Left cardiac atrium (tissue), 4 donors: Measurements from ENCODE around the gene BRD7. TPM values are rescaled to one million over a fixed set of nuclear protein-coding genes. Genes with fewer than 3 reads are reported as not detected.

Experiments
- ATAC-seq, 2 donors: fragments of 200-7000 bp; cut with Tn5 transposase; one replicate each; pipeline ENCODE4 v1.9.1; 2020; ENCODE audit warnings: mild to moderate bottlenecking in 2 of 2, moderate library complexity in 2 of 2
- DNase-seq: peaks from one replicate; pipeline ENCODE4 v3.0.0-alpha.2; 2020
- intact Hi-C, 2 donors: fragments of 100-400 bp; cut with DNase I; formaldehyde crosslinking; loops; one replicate each; pipeline versions ENCODE4 v1.14.1 to v1.15.1; 2022 to 2023
- total RNA-seq, 2 donors: library from RNA; stranded (reverse); fragmentation: NEBNext Ultra II Directional; extraction: Animal tissue kit (Norgen Biotek cat#: 25700); gene quantifications; one replicate each; pipeline ENCODE4 v1.2.1, GENCODE V29; 2021
- donor health status: DM: no; HTN: yes; CAD: no.
- donor health status: DM: no; HTN: yes; CAD: no; lungs with severe emphysema.
- donor health status: DM: yes; HTN: yes; CAD: no.
- donor health status: Dilated cardiomyopathy.

Gene BRD7
- total RNA-seq, 2 donors from 2014 or later, result 41.7 to 43.4 TPM

DNA sequence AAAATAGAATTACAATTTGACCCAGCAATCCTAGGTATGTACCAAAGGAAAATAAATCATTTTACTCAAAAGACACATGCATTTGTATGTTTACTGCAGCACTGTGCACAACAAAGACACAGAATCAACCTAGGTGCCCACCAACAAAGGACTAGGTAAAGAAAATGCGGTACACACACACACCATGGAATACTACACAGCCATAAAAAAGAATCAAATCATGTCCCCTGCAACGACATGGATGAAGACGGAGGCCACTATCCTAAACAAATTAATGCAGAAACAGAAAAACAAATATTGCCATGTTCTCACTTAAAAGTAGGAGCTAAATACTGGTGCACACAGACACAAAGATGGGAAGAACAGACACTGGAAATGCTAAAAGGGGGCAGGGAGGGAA is 36.2 kb downstream of the BRD7 start:
- intact Hi-C loops, result no loop called here
- DNase-seq, result no peak
- ATAC-seq, result no peak

DNA sequence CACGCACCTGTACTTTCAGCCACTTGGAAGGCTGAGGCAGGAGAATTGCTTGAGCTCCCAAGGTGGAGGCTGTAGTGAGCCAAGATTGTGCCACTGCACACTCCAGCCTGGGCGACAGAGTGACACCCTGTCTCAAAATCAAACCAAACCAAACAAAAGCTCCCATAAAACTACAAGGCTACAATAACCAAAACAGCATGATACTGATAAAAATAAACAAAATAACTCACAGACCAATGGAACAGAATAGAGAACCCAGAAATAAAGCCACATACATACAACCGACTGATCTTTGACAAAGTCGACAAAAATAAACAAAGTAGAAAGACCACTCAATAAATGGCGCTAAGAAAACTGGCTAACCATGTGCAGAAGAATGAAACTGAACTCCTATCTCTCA is 37.2 kb downstream of the BRD7 start:
- ATAC-seq (no peak), DNase-seq (no peak)
- intact Hi-C loops, result no loop called here

DNA sequence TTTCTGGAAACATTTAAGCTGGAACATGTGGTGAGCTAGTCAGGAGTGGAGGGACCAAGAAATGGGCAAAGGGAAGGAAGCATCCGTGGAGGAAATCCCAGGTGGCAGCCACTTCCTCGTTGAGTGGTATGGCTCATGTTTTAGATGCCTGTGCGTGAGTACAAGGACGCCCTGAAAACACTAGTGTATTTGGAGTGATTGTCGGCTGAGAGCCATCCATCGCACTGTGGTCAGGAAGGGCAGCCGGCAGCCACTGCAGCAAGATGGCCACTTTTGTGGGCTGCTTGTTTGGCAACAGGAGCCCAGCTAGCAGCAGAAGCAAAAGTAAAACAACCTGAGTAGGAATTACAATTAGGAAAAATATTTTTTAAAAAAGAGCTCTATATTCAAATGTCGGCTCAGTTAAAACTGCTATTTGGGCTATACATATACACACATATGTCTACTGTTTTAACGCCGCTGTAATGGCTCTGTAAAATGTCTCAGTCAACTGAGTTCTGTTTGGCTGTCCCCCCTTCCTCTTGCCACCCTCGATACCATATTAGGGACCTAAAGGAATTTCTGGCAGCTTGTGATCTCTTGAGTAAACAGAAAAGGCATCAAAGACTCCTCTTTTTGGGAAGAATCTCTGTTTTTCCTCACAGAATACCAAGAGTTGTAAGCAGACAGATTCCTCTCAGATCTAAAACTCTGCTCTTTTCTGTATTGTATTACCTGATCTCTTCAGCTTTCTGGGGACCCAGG is 39.2 kb downstream of the BRD7 start:
- intact Hi-C loops, result no loop called here
- DNase-seq (no peak), ATAC-seq (peak in 1 of 2 donors; percentile 15)

DNA sequence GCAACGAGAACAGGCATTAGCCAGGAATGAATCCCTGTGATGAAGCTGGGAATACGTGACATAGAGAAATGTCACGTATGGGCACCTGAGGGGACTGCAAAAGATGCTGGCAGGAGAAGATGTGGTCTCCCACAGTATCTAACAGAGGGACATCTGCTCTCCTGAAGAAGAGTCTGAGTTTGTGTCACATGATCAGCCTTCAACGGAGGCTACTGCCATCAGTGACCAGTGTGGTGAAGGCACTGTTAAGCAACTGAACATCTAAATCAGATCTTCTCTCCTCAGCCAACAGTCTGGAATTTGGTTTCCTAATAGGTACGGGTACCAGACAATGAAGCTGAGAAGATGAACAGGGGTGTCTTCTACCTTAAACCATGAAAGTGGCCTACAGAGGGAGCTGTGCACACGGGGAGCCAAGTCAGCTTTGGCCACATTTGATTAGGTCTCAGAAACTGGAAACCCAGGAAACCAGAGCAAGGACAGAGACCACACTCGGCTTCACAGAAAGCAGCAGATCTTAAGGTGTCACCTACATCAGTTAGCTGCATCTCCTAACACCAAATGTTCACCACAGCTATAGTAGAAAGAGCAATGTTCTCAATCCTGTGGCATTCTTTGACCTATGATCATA is 41.8 kb downstream of the BRD7 start:
- intact Hi-C loops, result no loop called here
- peak; percentile 30 to 51 for ATAC-seq
- DNase-seq, result no peak

DNA sequence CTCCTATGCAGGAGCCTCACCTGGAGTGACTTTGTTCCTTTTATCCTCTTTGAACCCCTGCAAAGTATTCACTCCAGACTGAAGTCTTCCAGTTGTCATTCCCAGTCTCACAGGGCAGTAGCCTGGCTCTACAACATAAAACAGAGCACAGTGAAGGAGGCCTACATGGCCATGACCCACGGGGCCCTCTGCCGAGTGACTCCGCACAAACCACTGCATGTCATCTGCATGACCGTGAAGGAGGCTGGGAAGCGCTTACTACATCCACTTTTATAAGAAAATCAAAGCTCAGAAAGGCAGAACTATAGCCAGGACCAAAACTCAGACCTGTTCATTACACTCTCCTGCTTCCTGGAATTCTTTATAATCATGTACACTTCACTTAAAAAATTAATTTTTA is 42.5 kb downstream of the BRD7 start:
- DNase-seq (no peak), ATAC-seq (no peak)
- intact Hi-C loops, result no loop called here

DNA sequence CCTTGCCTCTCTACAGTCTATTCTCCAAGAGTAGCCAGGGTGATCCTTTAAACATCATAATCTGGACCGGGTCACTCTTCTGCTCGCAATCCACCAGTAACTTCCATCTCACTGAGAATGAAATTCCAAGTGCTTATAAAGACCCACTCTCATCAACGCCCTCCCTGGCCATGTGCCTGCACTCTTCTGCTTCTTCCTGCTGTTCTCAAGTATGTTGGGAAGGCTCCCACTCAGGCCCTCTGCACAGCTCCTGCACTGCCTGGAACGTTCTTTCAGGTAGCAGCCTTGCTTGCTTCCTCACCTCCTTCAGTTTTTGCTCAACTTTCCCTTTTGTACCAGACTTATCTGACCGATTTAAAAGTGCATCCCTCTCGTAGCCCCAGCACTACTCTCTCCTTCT is 44.4 kb downstream of the BRD7 start:
- intact Hi-C loops, result no loop called here
- DNase-seq (no peak), ATAC-seq (no peak)

DNA sequence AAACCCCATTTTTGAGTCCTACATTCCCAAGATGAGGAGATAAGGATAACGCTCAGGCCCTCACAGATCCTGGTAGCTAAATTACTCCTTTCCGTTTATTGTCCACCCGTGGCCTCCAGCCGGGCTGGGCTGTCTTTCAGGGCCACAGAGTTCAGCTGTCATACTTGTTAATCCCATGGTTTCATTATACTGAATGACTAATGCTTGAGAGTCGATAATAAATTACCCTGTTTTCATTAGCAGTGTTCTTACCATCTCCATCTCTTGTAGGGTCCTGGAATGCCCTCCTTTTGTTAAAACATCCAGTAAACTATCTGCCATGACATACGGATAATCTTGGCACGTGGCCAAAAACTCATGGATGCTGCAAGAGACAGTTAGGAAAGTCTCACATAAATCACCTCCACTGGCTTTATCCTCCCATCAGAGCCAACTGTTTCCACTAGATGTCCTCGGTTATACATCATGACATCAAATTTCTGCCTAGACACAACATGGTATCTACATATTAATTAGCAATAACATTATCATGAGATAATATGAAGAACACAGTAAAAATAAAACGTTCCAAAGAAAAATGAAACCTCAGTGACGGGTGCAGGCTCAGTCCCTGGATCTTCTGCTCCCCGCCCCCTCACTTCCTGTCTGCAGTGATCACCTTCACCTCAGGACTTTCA is 45.3 kb downstream of the BRD7 start:
- no peak for ATAC-seq
- intact Hi-C loops, result no loop called here
- no peak for DNase-seq

DNA sequence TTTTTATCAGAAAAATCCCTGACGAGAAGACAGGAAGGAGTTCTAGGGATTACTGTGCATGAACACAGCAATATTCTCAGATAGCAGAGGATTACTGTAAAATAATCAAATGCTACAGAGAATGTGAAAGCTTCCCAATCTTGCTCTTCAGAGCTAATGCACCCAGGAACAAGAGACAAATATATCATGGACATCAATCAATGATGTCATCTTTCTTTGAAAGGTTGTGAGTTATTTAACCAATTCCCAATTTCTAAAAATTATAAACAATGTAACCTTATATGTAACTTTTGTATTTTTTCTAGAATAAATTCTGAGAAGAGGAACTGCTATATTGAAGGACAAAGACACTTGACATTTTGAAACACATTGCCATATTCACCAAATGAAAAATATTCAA is 46.5 kb downstream of the BRD7 start:
- no peak for DNase-seq
- intact Hi-C loops, result no loop called here
- ATAC-seq, result no peak

DNA sequence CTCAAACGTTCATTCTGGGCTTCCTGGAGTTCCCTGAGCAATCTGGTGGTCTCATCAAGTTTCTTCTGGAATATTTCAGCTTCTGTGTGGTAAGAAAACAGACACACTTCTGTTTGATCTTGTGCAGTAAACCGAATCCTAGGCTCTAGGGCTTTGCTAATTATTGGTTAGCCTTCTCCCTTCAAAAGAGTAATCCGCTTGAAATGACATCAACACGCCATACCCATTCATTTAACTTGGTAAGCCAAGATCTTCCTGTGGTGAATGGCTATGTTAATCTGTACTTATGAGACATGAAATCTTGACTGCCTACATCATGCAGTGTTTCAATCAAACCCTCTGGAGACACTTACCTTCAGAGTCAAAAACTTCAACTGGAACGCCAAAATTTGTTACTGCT is 48.5 kb downstream of the BRD7 start:
- intact Hi-C loops, result no loop called here
- ATAC-seq (no peak), DNase-seq (no peak)

DNA sequence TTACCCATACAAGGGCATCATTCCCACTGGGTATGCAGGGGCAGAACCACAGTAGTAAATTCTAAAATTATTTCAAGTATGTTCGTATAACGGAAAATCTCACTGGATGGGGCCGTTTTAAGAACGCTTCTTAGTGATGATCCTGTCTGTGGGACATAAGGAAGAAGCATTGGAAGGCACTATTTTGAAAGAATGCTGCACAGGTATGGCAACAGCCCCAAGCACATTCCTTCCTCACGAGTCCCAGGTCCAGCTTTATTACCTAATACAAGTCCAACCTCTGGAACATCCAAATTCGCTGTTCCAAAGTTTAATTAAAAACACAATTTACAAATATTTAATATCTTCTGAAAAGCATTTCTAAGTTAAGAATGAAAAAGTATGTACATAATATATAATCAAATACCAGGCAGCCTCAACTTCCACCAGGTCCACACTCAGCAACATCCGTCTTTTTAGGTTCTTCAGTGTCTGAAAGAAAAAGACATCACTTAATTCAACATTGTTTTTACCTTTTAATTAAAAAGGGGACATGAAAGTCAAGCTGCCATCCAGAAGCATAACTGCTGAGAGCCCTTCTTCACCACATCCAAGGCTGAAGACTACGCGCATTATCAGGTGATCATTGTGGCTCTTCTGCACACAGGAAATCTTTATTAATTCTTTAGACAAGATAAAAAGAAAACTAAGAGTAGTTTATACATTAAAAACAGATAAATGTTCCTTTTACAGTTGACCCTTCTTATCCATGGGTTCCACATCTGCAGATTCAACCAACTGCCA is 49.8 kb downstream of the BRD7 start:
- DNase-seq (no peak), ATAC-seq (no peak)
- intact Hi-C loops, result no loop called here

DNA sequence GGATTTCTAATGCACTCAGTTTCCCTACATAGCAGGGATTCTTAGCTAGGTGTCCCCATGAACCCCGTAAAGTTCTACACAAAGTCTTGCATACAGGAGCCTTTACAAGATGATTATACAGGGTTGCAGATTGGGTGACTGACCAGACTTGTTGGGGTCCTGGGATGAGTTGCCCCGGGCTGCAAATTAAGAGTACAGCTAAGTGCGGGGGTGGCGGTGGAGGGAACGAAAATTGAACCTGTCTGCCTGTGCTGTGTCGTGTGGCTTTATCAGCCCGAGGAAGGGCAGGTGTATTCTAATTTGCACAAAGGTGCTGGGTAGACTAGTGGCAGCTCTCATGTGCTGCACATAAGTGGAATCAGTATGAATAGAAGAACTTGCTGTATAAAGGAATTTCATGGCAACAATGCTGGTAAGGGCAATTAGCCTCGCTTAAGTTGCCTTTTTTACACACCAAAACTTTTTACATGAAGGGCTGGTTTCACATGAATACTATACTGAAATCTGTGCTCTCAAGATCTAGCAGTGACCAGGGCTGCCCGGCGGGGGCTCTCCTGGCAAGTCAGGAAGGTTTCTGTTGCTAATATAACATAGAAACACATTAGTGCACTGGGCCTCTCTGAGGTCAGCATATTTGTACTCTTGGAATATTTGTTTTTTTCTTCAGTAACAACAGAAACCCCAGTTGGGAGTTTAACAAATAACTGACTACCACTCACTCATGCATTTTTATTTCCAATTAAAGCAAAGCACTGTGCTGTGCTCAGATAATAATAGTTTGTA is 51.7 kb downstream of the BRD7 start:
- DNase-seq (no peak), ATAC-seq (no peak)
- intact Hi-C loops, result no loop called here

DNA sequence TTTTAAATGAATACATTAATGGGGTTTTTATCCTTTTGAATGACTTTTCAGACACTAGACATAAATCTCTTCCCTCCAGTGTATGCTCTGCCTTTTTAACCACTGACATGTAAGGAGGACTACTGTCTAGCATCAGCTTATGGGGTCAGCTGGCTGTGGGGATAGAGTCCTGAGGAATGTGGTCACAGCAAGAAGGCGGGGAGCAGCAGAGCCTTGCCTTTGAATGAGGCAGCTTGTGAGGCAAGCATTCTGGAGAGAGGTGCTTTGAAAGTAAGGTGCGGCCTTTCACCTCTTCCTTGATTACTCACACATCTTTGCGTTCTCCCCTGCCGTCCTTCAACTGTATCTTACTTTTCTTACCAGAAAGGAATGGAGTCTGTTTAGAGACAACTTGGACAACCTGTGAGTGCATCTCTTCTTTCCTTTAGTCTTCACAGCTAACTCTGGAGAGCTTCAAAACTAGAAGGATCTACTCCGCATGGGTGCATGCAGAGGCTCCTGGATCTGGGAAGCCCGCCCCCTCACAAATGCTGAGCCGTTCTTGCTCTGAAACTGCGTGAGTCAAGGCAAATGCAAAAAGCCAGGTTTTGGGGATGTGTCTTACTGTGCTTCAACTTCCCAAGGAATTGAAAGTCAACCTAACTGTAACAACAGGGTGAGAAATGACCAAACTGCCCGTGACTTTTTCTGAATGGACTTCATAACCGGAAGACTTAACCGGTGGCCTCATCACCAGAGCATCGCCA is 52.5 kb downstream of the BRD7 start:
- DNase-seq, result no peak
- no peak for ATAC-seq
- intact Hi-C loops, result no loop called here

DNA sequence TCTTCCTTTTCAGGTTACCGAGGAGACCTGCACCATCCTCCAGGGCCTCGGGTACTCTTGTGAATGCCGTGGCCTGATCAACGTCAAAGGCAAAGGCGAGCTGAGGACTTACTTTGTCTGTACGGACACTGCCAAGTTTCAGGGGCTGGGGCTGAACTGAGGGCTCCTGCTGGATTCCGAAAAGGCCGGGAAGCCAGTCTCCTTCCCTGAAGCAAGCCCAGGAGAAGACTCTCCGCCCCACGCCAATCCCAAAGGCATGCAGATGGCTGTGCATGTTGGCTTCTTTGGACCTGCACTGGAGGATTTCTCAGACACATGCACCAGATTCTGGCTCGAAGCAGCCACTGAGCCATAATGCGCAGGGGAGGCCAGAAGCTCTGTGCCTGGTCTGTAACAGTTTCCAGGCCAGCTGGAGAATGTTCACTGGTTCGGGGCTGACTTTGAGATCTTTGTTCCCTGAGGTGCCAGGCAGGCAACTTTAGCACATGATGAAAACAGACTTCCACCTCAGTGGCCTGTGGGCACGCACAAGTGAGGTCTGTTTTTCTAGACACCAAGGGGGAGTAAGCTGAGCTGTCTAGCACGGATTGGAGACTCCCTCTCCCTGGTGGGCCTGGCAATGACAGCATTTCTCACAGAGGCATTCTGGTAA is 53.3 kb downstream of the BRD7 start:
- no peak for ATAC-seq
- no peak for DNase-seq
- intact Hi-C loops, result no loop called here

DNA sequence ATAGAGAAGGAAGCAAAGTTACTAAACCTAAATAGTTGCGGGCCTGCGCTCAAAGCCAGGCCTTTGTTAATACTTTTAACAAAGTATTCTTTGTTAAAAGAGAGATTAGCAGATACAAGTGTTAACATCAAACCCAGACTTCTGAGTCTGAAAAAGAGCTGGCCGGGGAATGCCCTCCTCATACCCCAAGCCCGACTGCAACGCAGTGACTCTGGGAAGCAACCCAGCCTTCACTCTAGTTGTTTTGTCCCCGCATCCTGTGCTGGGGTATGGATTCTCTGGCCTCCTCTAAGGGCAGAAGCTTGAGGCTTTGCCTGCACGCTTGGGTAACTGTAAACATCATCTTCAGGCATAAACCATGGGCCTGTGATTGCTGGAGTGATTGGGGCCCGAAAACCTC is 54.1 kb downstream of the BRD7 start:
- DNase-seq (no peak), ATAC-seq (no peak)
- intact Hi-C loops, result no loop called here

DNA sequence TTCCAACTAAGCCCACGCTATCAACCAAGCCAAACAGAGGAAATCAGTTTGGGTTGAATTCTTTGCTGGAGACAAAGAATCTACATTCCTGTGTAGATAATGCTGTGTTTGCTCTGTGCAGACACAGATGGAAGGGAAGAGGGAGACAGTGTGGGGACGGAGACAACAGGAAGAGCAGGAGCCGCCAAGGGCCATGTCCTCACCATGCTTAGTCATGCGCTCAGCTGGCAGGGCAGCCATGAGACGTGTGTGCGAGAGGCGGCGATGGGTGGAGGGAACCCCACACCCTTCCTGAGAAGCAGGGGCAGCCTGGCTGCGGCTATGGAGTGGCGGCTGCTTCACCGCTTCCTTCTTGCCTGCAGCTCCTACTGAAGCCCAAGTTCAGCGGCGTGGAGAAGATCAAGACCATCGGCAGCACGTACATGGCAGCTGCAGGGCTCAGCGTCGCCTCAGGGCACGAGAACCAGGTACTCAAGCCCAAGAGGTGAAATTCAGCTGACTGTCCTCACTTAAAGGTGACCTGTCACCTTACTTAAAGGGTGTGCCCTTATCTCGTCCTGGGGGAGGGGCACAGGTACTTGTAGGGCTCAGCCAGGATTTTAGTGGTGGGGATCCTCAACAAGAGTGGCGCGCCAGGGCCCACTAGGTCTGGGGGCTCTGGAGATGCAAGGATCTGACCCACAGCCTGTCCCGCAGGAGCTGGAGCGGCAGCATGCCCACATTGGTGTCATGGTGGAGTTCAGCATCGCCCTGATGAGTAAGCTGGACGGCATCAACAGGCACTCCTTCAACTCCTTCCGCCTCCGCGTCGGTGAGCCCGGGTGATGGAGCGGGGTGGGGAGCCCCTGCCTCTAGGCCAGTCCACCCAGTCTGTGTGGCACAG is 55.0 kb downstream of the BRD7 start:
- ATAC-seq (peak; percentile 62 to 83), DNase-seq (peak; percentile 85)
- intact Hi-C loops, result no loop called here

DNA sequence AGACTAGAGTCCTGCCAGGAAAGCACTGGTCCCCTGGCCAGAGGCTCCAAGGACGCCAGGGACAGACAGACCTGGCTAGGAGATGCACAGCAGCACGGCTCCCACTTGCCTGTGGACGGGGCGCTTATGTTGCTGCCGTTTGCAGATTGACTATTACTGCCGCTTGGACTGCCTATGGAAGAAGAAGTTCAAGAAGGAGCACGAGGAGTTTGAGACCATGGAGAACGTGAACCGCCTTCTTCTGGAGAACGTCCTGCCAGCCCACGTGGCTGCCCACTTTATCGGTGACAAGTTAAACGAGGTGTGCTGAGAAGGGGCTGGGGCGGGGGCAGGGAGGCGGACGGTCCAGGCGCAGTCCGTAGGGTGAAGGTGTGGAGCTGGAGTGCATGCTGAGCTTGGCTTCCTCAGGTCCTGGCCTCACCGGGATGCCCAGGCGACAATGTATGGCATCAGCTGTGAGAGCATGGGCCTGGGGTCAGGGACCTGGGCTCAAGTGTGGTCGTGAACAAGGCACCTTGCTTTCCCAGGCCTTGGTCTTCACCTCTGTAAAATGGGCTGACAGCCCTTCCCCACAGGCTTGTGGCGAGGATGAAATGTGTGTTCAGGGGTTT is 56.8 kb downstream of the BRD7 start:
- no peak for DNase-seq
- intact Hi-C loops, result no loop called here

DNA sequence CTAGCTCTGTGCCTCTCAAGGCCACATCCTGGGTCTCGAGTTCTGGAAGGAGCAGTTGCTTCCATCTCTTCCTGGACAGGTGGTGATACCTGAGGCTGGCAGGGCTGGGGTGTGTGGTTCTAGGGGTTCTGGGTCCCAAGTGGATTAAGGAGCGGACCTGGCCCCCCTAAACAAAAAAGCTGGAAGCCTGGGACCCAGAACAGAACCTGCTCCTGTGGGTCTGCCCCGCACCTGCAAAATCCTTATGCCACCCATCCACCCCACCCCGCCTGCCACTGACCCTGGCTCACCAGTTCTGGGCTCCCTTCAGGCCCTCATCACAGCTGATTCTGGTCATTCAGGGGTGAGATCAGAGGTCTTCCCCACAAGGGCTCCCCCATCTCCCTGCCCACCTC is 57.7 kb downstream of the BRD7 start:
- intact Hi-C loops, result no loop called here
- DNase-seq (no peak), ATAC-seq (no peak)

More for the DNA sequence above, 56.8 kb downstream of the BRD7 start:
- ATAC-seq, result no peak
